GM12875 (cell line): ENCODE results near the gene CLINT1.

ENCODE experiments used
- H3K4me3 ChIP-seq: one replicate; pipeline ENCODE4 v1.5.1; 2011; ENCODE audit warnings: low read depth, low read length, control low read depth
- TF ChIP-seq, protein P1 (sequence below): IDR thresholded peaks from 2 replicates; pipeline ENCODE4 v1.5.1; 2011; ENCODE audit warnings: low read depth, mild to moderate bottlenecking, control low read depth, inconsistent platforms, low read length, moderate library complexity, borderline replicate concordance; ENCODE audit not compliant: insufficient read depth

Gene CLINT1

DNA sequence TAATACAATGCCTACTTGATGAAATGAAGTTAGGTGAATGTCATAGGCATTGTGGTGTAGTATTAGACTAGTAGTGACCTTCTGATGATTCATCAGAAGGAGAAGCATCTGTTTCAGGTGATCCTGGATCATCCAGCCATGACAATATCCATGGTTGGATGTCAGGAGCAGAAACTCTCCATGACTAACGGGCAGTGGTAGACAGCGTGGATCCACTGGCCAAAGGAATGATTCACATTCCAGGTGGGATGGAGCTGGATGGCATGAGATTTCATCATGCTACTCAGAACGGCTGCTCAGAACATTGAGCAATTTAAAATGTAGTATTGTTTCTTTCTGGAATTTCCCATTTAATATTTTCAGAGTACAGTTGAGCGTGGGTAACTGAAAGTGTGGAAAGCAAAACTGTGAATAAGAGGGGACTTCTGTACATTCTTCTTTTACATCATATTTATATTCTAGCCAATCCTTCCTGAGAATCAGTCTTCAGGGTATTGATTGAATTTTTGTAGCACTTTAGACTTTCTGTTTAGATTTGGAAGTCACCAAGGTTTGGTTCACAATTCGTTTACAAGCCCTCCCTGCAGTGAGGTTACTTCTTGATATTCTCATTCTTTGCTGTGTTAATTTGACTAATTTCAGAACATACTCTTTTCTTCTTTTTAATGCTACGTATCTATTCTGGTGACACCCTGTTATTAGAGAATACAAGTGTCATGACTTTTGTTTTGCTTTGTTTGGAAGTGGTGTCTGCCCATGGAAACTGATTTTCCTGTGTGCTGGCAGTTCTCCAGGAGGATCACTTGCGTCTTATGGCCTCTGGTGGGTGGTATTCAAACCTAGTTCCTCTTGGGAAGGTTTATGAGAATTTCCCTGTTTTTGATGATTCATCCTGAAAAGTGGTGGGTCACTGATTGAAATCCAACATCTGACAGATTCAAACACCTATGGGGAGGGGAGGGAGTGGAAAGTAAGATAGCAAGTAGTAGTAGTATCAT is 12.2 kb upstream of the CLINT1 start:
- no peak overlapping the region for H3K4me3 ChIP-seq
- TF ChIP-seq, protein P1, sequence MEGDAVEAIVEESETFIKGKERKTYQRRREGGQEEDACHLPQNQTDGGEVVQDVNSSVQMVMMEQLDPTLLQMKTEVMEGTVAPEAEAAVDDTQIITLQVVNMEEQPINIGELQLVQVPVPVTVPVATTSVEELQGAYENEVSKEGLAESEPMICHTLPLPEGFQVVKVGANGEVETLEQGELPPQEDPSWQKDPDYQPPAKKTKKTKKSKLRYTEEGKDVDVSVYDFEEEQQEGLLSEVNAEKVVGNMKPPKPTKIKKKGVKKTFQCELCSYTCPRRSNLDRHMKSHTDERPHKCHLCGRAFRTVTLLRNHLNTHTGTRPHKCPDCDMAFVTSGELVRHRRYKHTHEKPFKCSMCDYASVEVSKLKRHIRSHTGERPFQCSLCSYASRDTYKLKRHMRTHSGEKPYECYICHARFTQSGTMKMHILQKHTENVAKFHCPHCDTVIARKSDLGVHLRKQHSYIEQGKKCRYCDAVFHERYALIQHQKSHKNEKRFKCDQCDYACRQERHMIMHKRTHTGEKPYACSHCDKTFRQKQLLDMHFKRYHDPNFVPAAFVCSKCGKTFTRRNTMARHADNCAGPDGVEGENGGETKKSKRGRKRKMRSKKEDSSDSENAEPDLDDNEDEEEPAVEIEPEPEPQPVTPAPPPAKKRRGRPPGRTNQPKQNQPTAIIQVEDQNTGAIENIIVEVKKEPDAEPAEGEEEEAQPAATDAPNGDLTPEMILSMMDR: no peak

DNA sequence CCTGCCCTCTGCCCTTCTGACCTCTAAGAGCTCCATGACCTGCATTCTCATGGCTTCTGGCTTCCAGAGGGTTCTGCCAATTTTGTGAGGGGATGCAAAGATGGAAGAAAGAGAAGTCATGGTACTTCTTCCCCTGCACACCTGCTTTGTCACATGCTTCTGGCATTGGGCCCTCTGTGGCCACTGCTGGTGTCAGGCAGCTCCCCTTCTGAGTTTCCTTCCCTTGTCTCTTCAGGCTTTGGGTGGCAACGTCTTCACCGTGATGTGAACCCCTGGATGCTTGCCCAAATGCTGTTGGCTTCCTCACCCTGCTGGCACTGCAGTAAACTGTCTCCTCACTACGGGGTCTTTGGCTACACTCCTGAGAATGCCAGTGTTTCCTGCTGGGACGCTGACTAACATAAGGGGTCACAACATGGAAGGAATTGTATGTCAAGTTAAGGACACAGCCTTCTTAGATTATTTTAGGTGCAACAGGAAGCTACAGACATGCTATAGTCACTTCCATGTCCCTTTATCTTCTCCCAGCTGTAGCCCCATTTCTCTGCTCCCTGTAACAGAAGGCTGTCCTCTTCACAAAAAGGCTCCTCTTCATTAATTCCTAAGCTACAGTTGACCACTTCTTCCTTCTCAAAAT is 8.9 kb upstream of the CLINT1 start:
- TF ChIP-seq, protein P1: no peak
- H3K4me3 ChIP-seq: no peak overlapping the region

DNA sequence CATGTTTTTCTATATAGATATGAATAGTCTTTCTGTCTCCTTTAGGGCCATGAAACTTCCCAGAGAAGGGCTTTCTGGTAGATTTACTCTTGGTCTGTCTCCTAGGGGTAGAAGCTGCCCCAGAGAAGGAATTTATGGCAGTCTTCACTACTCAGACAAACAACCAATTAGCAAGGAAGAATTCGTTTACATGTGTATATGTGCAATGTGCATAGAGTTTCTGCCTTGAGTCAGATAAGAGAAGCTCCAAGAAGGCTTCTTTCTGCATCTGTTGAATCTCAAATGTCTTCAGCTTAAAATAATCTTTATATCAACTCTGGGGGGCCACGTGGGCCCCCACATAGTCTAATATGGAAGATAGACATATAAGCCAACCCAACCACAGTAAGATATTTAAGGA is 7.6 kb upstream of the CLINT1 start:
- TF ChIP-seq, protein P1: no peak
- no peak overlapping the region for H3K4me3 ChIP-seq

DNA sequence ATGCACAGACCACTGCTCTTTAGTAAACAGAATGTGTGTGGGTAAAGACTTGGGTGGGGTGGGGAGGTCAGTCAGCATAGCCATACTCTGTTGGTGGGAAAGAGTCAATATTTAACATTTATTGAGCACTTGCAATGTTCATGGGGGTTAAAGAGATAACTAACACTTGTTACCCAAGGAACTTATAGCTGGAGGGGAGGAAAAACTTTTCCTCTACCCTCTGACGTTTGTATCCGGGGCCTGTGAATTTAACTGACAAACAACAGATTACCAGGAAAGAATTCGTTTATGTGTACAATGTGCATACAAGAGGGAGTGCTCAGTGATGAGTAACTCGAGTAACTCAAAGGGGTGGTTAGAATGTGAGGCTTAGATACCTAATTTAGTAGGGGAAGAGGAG is 6.8 kb upstream of the CLINT1 start:
- TF ChIP-seq, protein P1: no peak
- H3K4me3 ChIP-seq: no peak overlapping the region

DNA sequence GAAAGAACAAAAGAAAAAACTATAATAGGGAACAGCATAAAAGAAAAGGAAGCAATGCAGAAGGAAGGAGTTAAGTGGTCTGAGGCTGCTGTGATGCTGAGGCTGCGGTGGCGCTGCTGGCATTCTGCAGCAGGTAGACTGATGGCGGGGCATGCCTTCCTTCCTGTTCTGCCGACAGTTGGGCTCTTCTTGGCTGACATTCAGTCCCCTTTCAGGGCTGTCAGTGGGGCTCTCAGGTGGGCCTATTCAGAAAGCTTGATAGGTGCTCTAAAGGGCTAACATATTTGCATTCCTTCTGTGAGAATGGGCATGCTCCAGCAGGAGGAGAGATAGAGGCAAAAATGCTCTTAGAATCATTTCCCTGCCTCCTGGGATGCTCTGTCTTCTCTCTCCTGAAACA is 5.1 kb upstream of the CLINT1 start:
- H3K4me3 ChIP-seq: no peak overlapping the region
- TF ChIP-seq, protein P1: no peak

DNA sequence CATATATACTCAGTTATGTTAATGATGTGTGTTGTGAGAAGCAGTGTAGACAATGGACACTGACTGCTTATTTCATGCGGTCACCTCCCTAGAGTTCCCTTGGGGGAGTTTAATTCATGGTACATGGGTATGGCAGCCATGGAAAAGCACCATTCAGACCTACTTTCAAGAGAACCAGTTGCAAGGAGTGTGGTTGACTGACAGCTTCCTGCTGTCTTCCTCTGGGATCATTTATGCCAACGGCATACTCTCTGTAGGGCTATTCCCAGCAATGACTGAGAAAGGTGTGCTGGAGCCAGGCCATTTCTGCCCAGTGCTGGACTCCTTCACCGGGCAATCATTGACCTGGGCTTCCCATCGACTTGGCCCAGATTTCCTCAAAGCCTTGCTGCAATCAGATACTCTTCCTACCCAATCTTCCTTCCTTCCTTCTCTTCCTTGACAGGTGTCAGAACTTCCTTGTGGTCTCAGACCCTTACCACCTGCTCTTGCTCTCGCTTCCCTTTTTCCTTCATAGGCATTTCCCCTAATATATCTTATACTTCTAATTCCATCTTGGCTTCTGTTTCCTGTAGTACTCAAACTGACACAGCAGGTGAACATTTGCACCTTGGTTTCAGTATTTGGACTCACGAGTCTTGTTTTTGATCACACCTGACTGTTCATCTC is 3.4 kb upstream of the CLINT1 start:
- H3K4me3 ChIP-seq: no peak overlapping the region
- TF ChIP-seq, protein P1: no peak
